Panc1 (cell line): ENCODE measurements around the gene NOP10. TPM values are rescaled to one million over a fixed set of nuclear protein-coding genes. Genes with fewer than 3 reads are reported as not detected.

Experiments used
- ATAC-seq: fragments of 200-7000 bp; cut with Tn5 transposase; 2 replicates; pipeline ENCODE4 v1.9.1; 2020; ENCODE audit warnings: mild to moderate bottlenecking, moderate library complexity
- BruUV-seq: library from RNA; stranded (reverse); fragments of 400-500 nt; replicated peaks from 2 replicates; lab custom pipeline; 2021; lab: Mats Ljungman, UMichigan
- CTCF ChIA-PET: fragments of 300-600 bp; sonication (Branson Sonifier 250); formaldehyde crosslinking; loops from one replicate; lab custom pipeline; 2022; ENCODE audit warnings: antibody characterized with exemption; lab: Charles Lee
- POLR2A ChIA-PET: fragments of 300-600 bp; sonication (Branson Sonifier 250); formaldehyde crosslinking; loops from one replicate; lab custom pipeline; 2022; ENCODE audit warnings: antibody characterized with exemption; lab: Charles Lee
- DNase-seq: peaks from one replicate; pipeline ENCODE4 v3.0.0-alpha.2; 2010; ENCODE audit warnings: low read depth, low spot score
- H3K27ac ChIP-seq: 2 replicates; pipeline ENCODE4 v1.5.1; 2011; ENCODE audit warnings: mild to moderate bottlenecking, low read length, inconsistent platforms
- H3K27me3 ChIP-seq: fragments of 200-500 bp; sonication (Bioruptor generic); 2 replicates; pipeline ENCODE4 v1.6.0; 2014; ENCODE audit warnings: low read length, inconsistent platforms; ENCODE audit not compliant: control insufficient read depth, insufficient read depth
- H3K36me3 ChIP-seq: fragments of 200-500 bp; sonication (Bioruptor generic); 2 replicates; pipeline ENCODE4 v1.5.1; 2014; ENCODE audit warnings: inconsistent platforms, mild to moderate bottlenecking, low read length, moderate library complexity; ENCODE audit not compliant: control insufficient read depth, insufficient read depth
- H3K4me1 ChIP-seq: 2 replicates; pipeline ENCODE4 v1.5.1; 2011; ENCODE audit warnings: inconsistent platforms, mild to moderate bottlenecking, low read length, moderate library complexity; ENCODE audit not compliant: control insufficient read depth, insufficient read depth
- H3K4me3 ChIP-seq, 2 experiments: 2 replicates each; pipeline ENCODE4 v1.5.1; 2011 to 2012; ENCODE audit warnings: low read depth in 2 of 2, low read length in 2 of 2, mild to moderate bottlenecking in 2 of 2, inconsistent platforms in 1 of 2, moderate library complexity in 1 of 2
- H3K9me3 ChIP-seq: fragments of 200-500 bp; sonication (Bioruptor generic); 2 replicates; pipeline ENCODE4 v1.5.1; 2014; ENCODE audit warnings: low read depth, mild to moderate bottlenecking, inconsistent platforms, low read length, moderate library complexity; ENCODE audit not compliant: control insufficient read depth, insufficient read depth
- POLR2AphosphoS5 ChIP-seq: IDR thresholded peaks from 2 replicates; pipeline ENCODE4 v1.6.1; 2012; ENCODE audit warnings: mild to moderate bottlenecking, low read depth, low read length, moderate library complexity
- SIN3A ChIP-seq: IDR thresholded peaks from 2 replicates; pipeline ENCODE4 v1.6.1; 2012; ENCODE audit warnings: low read depth, mild to moderate bottlenecking, low read length, moderate library complexity, borderline replicate concordance; ENCODE audit not compliant: insufficient read depth
- TCF7L2 ChIP-seq: IDR thresholded peaks from 2 replicates; pipeline ENCODE4 v1.6.1; 2011; ENCODE audit warnings: mild to moderate bottlenecking, low read depth, low read length, inconsistent platforms
- in situ Hi-C: cut with HindIII; loops from 2 replicates; pipeline ENCODE4 v1.10.0; 2016; ENCODE audit warnings: low sequenced_read_pairs, low pct_unique_long_range_greater_than_20kb
- intact Hi-C: fragments of 100-400 bp; cut with micrococcal nuclease; formaldehyde crosslinking; loops from one replicate; pipeline ENCODE4 v1.10.0; 2022; ENCODE audit not compliant: unreplicated experiment
- microRNA-seq: library from miRNA; unstranded; fragments of <30 nt; microRNA quantifications from one replicate; pipeline ENCODE4 v1.1.0, GENCODE V29; 2020; ENCODE audit not compliant: unreplicated experiment
- total RNA-seq: library from RNA; stranded (reverse); gene quantifications from one replicate; pipeline ENCODE4 v1.2.1, GENCODE V29; 2021; ENCODE audit not compliant: unreplicated experiment
- TF ChIP-seq, protein P1 (sequence below), 2 experiments: IDR thresholded peaks; 2 replicates each; pipeline ENCODE4 v1.6.1; 2011 to 2012; ENCODE audit warnings: low read depth in 2 of 2, control low read depth in 1 of 2, low read length in 1 of 2, mild to moderate bottlenecking in 1 of 2, moderate library complexity in 1 of 2; ENCODE audit not compliant: insufficient read depth in 1 of 2
- TF ChIP-seq, protein P2 (sequence below): fragments of 450-650 bp; IDR thresholded peaks from 2 replicates; pipeline ENCODE4 v1.5.1; 2017; ENCODE audit warnings: mild to moderate bottlenecking

NOP10 gene
- total RNA-seq, 1 experiment from 2014 or later, result 306 TPM

DNA sequence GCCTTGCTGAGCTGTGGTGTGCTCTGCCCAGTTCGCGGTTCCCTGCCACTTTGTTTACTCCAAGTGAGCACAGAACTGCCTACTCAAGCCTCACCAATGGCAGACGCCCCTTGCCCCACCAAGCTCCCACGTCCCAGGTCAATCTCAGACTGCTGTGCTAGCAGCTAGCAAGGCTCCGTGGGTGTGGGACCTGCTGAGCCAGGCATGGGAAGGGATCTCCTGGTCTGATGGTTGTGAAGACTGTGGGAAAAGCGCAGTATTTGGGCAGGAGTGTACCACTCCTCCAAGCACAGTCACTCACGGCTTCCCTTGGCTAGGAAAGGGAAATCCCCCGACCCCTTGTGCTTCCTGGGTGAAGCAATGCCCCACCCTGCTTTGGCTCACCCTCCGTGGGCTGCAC, 50.3 kb downstream of the NOP10 start:
- in situ Hi-C loops, result no loop called here
- intact Hi-C loops, result no loop called here

More for the DNA sequence above, 50.3 kb downstream of the NOP10 start:
- DNase-seq (no peak), ATAC-seq (no peak)
- no TSS peak for BruUV-seq
- ChIA-PET POLR2A (no interaction called here), CTCF (interaction anchor here (0.6 kb wide), 1 partner anchor 625 kb away, joined by 4 read pairs; no protein-coding TSS in a partner anchor)
- no peaks in the 10 kb centered on the region for H3K9me3 ChIP-seq
- H3K36me3 ChIP-seq, result no peaks in the 10 kb centered on the region
- no peak overlapping the region for H3K27ac ChIP-seq
- H3K4me1 ChIP-seq, result no peaks in the 10 kb centered on the region
- no peak overlapping the region for H3K4me3 ChIP-seq
- H3K27me3 ChIP-seq, result no peaks in the 10 kb centered on the region
- TF ChIP-seq TCF7L2, result no peak
- TF ChIP-seq, protein P1, sequence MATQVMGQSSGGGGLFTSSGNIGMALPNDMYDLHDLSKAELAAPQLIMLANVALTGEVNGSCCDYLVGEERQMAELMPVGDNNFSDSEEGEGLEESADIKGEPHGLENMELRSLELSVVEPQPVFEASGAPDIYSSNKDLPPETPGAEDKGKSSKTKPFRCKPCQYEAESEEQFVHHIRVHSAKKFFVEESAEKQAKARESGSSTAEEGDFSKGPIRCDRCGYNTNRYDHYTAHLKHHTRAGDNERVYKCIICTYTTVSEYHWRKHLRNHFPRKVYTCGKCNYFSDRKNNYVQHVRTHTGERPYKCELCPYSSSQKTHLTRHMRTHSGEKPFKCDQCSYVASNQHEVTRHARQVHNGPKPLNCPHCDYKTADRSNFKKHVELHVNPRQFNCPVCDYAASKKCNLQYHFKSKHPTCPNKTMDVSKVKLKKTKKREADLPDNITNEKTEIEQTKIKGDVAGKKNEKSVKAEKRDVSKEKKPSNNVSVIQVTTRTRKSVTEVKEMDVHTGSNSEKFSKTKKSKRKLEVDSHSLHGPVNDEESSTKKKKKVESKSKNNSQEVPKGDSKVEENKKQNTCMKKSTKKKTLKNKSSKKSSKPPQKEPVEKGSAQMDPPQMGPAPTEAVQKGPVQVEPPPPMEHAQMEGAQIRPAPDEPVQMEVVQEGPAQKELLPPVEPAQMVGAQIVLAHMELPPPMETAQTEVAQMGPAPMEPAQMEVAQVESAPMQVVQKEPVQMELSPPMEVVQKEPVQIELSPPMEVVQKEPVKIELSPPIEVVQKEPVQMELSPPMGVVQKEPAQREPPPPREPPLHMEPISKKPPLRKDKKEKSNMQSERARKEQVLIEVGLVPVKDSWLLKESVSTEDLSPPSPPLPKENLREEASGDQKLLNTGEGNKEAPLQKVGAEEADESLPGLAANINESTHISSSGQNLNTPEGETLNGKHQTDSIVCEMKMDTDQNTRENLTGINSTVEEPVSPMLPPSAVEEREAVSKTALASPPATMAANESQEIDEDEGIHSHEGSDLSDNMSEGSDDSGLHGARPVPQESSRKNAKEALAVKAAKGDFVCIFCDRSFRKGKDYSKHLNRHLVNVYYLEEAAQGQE (IDR thresholded peaks at IDR 0.05; ENCODE audit: insufficient read depth in 1 of 2, low read depth in 2 of 2, low read length in 1 of 2), result no peak
- TF ChIP-seq, protein P2, sequence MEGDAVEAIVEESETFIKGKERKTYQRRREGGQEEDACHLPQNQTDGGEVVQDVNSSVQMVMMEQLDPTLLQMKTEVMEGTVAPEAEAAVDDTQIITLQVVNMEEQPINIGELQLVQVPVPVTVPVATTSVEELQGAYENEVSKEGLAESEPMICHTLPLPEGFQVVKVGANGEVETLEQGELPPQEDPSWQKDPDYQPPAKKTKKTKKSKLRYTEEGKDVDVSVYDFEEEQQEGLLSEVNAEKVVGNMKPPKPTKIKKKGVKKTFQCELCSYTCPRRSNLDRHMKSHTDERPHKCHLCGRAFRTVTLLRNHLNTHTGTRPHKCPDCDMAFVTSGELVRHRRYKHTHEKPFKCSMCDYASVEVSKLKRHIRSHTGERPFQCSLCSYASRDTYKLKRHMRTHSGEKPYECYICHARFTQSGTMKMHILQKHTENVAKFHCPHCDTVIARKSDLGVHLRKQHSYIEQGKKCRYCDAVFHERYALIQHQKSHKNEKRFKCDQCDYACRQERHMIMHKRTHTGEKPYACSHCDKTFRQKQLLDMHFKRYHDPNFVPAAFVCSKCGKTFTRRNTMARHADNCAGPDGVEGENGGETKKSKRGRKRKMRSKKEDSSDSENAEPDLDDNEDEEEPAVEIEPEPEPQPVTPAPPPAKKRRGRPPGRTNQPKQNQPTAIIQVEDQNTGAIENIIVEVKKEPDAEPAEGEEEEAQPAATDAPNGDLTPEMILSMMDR, result no peak
- TF ChIP-seq SIN3A, result no peak
- TF ChIP-seq POLR2AphosphoS5, result no peak

Small RNA genes lying within 50 kb of the gene (microRNA-seq; reads per million reads assigned to microRNA genes)
- gene MIR1233-1, result not detected

Other genes with a start within 250 kb of the NOP10 start
- 79.6 TPM for gene EMC7, start 241.3 kb downstream of the NOP10 start, total RNA-seq
- 2.3 TPM for gene PGBD4, start 241.1 kb downstream of the NOP10 start, total RNA-seq
- 46.1 TPM for gene KATNBL1, start 133.0 kb downstream of the NOP10 start, total RNA-seq
- 99.2 TPM for gene EMC4, start 118.1 kb downstream of the NOP10 start, total RNA-seq
- 19.5 TPM for gene SLC12A6, start 5.4 kb downstream of the NOP10 start, total RNA-seq
- gene NUTM1, start 179 bp upstream of the NOP10 start, total RNA-seq, result 0.05 TPM
- 58.5 TPM for gene LPCAT4, start 24.1 kb upstream of the NOP10 start, total RNA-seq
- 99.1 TPM for gene GOLGA8A, start 94.7 kb upstream of the NOP10 start, total RNA-seq
- 161 TPM for gene GOLGA8B, start 240.5 kb upstream of the NOP10 start, total RNA-seq